HUES64 (cell line): ENCODE results near the gene UBE2C.
A peak's percentile ranks its signal among the peaks of the same experiment; 100 is the strongest.

ENCODE experiments used
- H3K27ac ChIP-seq: 2 replicates; pipeline ENCODE4 v1.7.0; 2013; ENCODE audit warnings: low read depth, low read length, inconsistent platforms
- H3K27me3 ChIP-seq: 2 replicates; pipeline ENCODE4 v1.6.1; 2013; ENCODE audit warnings: mild to moderate bottlenecking, low read length; ENCODE audit not compliant: insufficient read depth
- H3K36me3 ChIP-seq: 2 replicates; pipeline ENCODE4 v1.6.1; 2013; ENCODE audit warnings: mild to moderate bottlenecking, low read length; ENCODE audit not compliant: insufficient read depth
- H3K4me1 ChIP-seq: 2 replicates; pipeline ENCODE4 v1.6.1; 2013; ENCODE audit warnings: mild to moderate bottlenecking, low read length, moderate library complexity; ENCODE audit not compliant: insufficient read depth
- H3K4me3 ChIP-seq: 2 replicates; pipeline ENCODE4 v1.5.1; 2013; ENCODE audit warnings: mild to moderate bottlenecking, low read length, moderate library complexity
- H3K9ac ChIP-seq: 2 replicates; pipeline ENCODE4 v1.6.1; 2013; ENCODE audit warnings: mild to moderate bottlenecking, low read depth, low read length
- H3K9me3 ChIP-seq: 2 replicates; pipeline ENCODE4 v1.6.1; 2013; ENCODE audit warnings: low read depth, low read length; ENCODE audit not compliant: insufficient read depth
- WGBS: fragments of 150-250, 120-280 bp; methylation state at CpG from one replicate; pipeline ENCODE4 v1.1.7; 2013; ENCODE audit warnings: missing lambda C conversion rate; 5-methylcytosine and 5-hydroxymethylcytosine counted together

Gene UBE2C

DNA sequence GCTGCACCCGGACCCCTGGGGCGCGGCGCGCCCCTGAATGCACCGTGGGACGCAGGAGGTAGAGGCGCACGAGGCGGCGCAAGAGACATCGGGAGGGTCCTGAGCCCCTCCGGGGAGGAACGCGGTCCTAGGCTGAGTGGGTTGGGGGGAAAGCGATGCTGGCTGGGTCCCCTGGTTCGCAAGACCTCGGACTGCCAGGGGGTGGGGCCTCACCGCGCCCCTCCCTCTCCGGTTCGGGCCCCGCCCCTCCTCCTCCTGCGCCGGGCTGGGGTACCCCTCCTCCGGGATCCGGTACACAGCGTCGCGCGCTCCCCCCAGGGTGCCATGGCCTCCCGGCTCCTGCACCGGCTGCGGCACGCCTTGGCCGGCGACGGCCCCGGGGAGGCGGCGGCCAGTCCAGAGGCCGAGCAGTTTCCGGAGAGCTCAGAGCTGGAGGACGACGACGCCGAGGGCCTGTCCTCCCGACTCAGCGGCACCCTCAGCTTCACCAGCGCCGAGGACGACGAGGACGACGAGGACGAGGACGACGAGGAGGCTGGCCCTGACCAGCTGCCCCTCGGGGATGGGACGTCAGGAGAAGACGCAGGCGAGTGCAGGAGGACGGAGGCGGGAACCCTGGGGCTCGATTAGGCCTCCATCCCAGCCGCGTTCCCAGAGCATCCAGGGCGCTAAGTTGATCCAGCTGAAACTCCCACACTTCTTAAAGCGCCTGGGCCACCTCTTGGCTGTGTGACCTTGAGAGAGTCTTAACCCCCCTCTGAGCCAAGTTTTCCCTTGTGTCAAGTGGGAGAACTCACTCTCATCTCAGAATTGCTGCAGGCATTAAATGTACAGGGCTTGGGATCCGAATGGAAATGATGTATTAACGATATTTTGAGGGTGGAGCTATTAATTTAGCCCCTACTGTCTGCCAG lies 21.7 kb downstream of the UBE2C start:
- Histone ChIP-seq H3K9me3 (no peaks in the 10 kb centered on the region), H3K4me1 (peaks cover 5% of the 10 kb centered on the region), H3K4me3 (peak overlapping the region; percentile 79), H3K36me3 (peaks cover 24% of the 10 kb centered on the region; the same call in 1 of the 2 replicates), H3K27ac (peak overlapping the region; percentile 80), H3K27me3 (no peaks in the 10 kb centered on the region), H3K9ac (peak overlapping the region; percentile 75)
- WGBS, result 5% methylated on average over 71 of the region's 71 CpGs

DNA sequence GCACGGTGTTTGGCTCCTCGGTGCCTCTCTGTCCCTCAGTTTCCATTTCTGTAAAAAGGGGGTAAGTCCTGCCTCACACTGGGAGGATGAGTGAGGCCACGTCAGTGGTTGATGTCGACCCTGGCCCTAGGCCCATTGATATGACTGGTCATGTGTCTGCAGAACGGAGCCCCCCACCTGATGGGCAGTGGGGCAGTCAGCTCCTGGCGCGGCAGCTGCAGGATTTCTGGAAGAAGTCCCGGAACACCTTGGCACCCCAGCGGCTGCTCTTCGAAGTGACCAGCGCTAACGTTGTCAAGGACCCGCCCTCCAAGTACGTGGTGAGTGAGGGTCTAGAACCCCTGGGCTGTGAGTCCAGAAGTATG lies 22.3 kb downstream of the UBE2C start:
- Histone ChIP-seq H3K4me3 (peak overlapping the region; percentile 79), H3K4me1 (peaks cover 5% of the 10 kb centered on the region), H3K9ac (no peak overlapping the region; the same call in 1 of the 2 replicates), H3K27me3 (no peaks in the 10 kb centered on the region), H3K36me3 (peaks cover 26% of the 10 kb centered on the region; the same call in 1 of the 2 replicates), H3K9me3 (no peaks in the 10 kb centered on the region), H3K27ac (no peak overlapping the region)
- 90% methylated on average over 14 of the region's 14 CpGs for WGBS

DNA sequence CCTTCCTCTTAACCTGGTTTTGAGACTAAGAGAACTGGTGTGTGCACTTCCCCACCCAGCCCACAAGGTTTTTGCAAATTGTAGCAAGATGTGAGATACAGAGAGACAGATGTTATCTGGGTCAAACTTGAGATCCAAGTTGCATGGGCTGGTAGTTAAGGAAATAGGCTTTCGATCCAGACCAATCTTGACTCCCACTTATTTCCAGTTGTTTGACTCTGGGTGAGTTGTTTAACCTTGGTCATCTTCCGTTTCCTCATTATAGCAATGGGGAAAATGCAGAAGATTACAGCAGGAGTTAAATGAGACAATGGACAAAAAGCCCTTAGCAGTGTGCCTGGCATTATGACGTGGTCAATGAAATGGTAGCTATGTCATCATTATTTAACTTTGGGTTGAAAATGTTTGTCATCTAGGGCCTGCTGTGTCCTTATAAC lies 22.9 kb downstream of the UBE2C start:
- 97% methylated on average over 3 of the region's 3 CpGs for WGBS
- H3K9me3 ChIP-seq, result no peaks in the 10 kb centered on the region
- H3K9ac ChIP-seq, result no peak overlapping the region
- no peaks in the 10 kb centered on the region for H3K27me3 ChIP-seq
- peaks cover 31% of the 10 kb centered on the region for H3K36me3 ChIP-seq
- H3K4me3 ChIP-seq, result no peak overlapping the region
- H3K4me1 ChIP-seq, result peaks cover 5% of the 10 kb centered on the region
- no peak overlapping the region for H3K27ac ChIP-seq

DNA sequence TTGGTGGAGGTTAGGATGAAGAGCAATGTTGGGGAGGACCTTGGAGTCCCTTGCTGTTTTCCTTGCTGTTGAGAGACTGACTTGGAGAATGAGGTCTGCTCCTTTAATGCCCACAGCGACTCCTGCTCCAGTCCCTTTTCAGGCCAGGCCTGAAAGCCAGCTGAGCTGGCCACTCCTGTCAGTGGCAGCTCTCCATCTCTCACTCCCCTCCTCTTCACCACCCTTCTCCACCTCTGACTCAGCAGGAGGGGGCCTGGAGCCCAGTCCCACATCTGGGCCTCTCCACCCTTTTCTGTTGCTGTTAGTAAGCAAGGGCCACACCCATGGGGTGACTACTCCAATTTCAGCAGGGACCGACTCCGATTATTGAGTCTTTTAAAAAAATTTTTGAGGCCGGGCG lies 23.4 kb downstream of the UBE2C start:
- no peaks in the 10 kb centered on the region for H3K9me3 ChIP-seq
- WGBS, result 92% methylated on average over 5 of the region's 5 CpGs
- no peak overlapping the region for H3K9ac ChIP-seq
- H3K27me3 ChIP-seq, result no peaks in the 10 kb centered on the region
- H3K4me3 ChIP-seq, result no peak overlapping the region
- H3K27ac ChIP-seq, result no peak overlapping the region
- peaks cover 35% of the 10 kb centered on the region for H3K36me3 ChIP-seq
- peaks cover 5% of the 10 kb centered on the region for H3K4me1 ChIP-seq

DNA sequence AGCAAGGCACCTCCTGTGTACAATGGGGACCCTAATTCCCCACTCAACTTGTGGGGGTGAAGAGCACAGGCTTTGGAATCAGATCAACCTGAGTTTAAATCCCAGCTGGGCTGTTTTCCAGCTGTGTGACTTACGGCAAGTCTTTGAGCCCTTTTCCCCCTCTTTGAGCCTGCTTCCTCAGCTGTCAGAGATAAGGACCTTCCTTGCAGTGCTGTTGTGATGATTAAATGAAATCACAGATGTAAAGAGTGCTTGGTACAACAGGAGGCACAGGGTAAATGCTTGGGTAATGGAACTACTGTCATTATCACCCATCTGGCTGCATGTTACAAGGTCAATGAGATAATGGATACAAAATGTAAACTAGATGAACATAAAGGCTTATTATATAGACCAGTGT lies 24.4 kb downstream of the UBE2C start:
- no peak overlapping the region for H3K4me3 ChIP-seq
- H3K9ac ChIP-seq, result no peak overlapping the region
- peaks cover 43% of the 10 kb centered on the region for H3K36me3 ChIP-seq
- H3K27me3 ChIP-seq, result no peaks in the 10 kb centered on the region
- no peak overlapping the region for H3K27ac ChIP-seq
- peaks cover 5% of the 10 kb centered on the region for H3K4me1 ChIP-seq
- 82% methylated on average over 1 of the region's 1 CpG for WGBS
- H3K9me3 ChIP-seq, result no peaks in the 10 kb centered on the region

GRCh38 chr20:45840700-45841198 lies 28.3 kb downstream of the UBE2C start:
- Histone ChIP-seq H3K27ac (no peak overlapping the region), H3K4me3 (no peak overlapping the region), H3K9me3 (no peaks in the 10 kb centered on the region), H3K36me3 (peaks cover 70% of the 10 kb centered on the region), H3K9ac (no peak overlapping the region), H3K27me3 (no peaks in the 10 kb centered on the region), H3K4me1 (no peaks in the 10 kb centered on the region)
- WGBS, result 93% methylated on average over 25 of the region's 25 CpGs

- no peaks in the 10 kb centered on the region for H3K4me1 ChIP-seq
- no peaks in the 10 kb centered on the region for H3K27me3 ChIP-seq
- WGBS, result 94% methylated on average over 10 of the region's 10 CpGs
- H3K27ac ChIP-seq, result no peak overlapping the region
- peaks cover 74% of the 10 kb centered on the region for H3K36me3 ChIP-seq
- H3K9me3 ChIP-seq, result no peaks in the 10 kb centered on the region
- H3K4me3 ChIP-seq, result no peak overlapping the region
- H3K9ac ChIP-seq, result no peak overlapping the region
Measured at GRCh38 chr20:45841407-45842129, 29.1 kb downstream of the UBE2C start.

DNA sequence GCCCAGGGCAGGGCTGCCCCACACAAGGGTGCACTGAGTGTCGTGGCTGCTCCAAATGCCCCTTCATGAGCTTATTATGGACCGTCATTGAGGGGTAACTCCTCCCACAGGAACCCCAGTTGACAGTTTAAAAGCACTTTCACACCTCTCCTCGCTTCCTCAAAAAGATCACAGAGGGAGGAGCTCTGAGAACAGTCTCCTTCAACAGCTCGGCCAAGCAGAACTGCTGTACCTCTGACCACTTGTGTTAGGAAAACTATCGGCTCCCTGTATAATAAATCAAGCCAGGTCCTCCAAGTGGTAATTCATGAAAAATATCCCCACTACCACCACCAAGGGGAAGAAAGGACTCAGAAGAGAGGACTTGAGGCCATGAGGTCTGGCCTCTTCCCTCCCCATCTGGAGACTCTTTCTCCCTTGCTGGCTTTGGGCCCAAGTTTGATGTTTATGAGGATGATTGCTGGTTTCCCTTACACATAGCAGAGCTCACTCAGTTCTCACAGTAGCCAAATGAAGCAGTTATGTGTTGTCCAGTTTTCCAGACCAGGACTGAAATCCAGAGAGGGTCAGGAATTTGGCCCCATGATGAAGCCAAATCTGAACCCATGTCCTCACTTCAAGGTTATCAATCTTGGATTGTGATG lies 29.8 kb downstream of the UBE2C start:
- Histone ChIP-seq H3K4me3 (no peak overlapping the region), H3K27me3 (no peaks in the 10 kb centered on the region), H3K9me3 (no peaks in the 10 kb centered on the region), H3K27ac (no peak overlapping the region), H3K4me1 (no peaks in the 10 kb centered on the region), H3K36me3 (peaks cover 68% of the 10 kb centered on the region), H3K9ac (no peak overlapping the region)
- 91% methylated on average over 5 of the region's 5 CpGs for WGBS

GRCh38 chr20:45843506-45843905 lies 31.1 kb downstream of the UBE2C start:
- H3K27me3 ChIP-seq, result no peaks in the 10 kb centered on the region
- no peaks in the 10 kb centered on the region for H3K9me3 ChIP-seq
- peaks cover 67% of the 10 kb centered on the region for H3K36me3 ChIP-seq
- WGBS, result 95% methylated on average over 13 of the region's 14 CpGs
- no peak overlapping the region for H3K27ac ChIP-seq
- H3K9ac ChIP-seq, result no peak overlapping the region
- no peak overlapping the region for H3K4me3 ChIP-seq
- no peaks in the 10 kb centered on the region for H3K4me1 ChIP-seq

- Histone ChIP-seq H3K4me3 (no peak overlapping the region), H3K4me1 (no peaks in the 10 kb centered on the region), H3K9ac (no peak overlapping the region), H3K36me3 (peaks cover 59% of the 10 kb centered on the region), H3K27me3 (no peaks in the 10 kb centered on the region), H3K9me3 (no peaks in the 10 kb centered on the region), H3K27ac (no peak overlapping the region)
Measured at GRCh38 chr20:45845452-45845851, 33.0 kb downstream of the UBE2C start.

DNA sequence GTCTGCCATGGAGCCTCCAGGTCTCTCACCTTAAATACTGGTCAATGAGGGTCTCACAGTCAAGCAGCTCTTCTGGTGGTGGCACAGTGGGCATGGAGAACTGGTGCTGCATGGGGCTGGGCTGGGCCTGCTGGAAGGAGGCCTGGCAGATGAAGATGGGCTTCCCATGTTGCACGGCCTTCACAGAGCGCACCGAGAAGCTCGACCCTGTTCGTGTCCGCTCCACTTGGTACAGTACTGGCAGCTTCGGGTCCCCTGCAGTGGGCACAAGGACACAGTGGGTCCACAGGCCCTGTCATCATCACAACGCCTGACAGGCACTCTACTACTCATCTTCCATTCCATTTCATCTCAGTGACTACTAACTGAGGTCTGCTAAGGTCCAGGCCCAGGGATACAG lies 36.0 kb downstream of the UBE2C start:
- Histone ChIP-seq H3K27ac (no peak overlapping the region), H3K36me3 (peaks cover 38% of the 10 kb centered on the region)

More for the DNA sequence above, 36.0 kb downstream of the UBE2C start:
- Histone ChIP-seq H3K27me3 (no peaks in the 10 kb centered on the region), H3K9ac (no peak overlapping the region), H3K4me3 (no peak overlapping the region), H3K4me1 (peaks cover 5% of the 10 kb centered on the region), H3K9me3 (no peaks in the 10 kb centered on the region)
- WGBS, result 97% methylated on average over 8 of the region's 8 CpGs
